ENCODE results near the gene CHMP1B. TPM values are rescaled to one million over a fixed set of nuclear protein-coding genes. Genes with fewer than 3 reads are reported as not detected.

The CHMP1B gene
- 10 to 100 TPM; 42.3 to 80.1 TPM for total RNA-seq

GRCh38 chr18:11851146-11851805 is at the start of gene CHMP1B:
Gene CHMP1B (plus strand): TSS chr18:11851413. CDS start chr18:11851512, 99 bp downstream.
- intact Hi-C loops (cut with DNase I) = loop anchor here (10.0 kb wide), 1 partner anchor 54 kb away; the partner anchor contains the start of gene MPPE1
- Histone ChIP-seq H3K9ac (ENCODE audit: low read depth in 2 of 2, low read length in 2 of 2) (peak within 1 kb of the TSS; percentile 92 to 100), H3K27ac (peak within 1 kb of the TSS; percentile 84), H3K4me3 (peak within 1 kb of the TSS; percentile 77), H3K36me3 (no peaks in the 10 kb centered on the region), H3K27me3 (no peaks in the 10 kb centered on the region), H3K9me3 (no peaks in the 10 kb centered on the region), H3K4me1 (peaks cover 13% of the 10 kb centered on the region)
- DNase-seq = peak; percentile 99
- TF ChIP-seq CTCF (IDR thresholded peaks at IDR 0.05) = no peak

GRCh38 chr18:11801573-11801972 is 49.6 kb upstream of the CHMP1B start:
- no peaks in the 10 kb centered on the region for H3K4me1 ChIP-seq
- no peaks in the 10 kb centered on the region for H3K9me3 ChIP-seq
- DNase-seq = no peak
- H3K9ac ChIP-seq (ENCODE audit: low read depth in 2 of 2, low read length in 2 of 2) = no peak overlapping the region
- H3K4me3 ChIP-seq = no peak overlapping the region
- H3K36me3 ChIP-seq = no peaks in the 10 kb centered on the region
- intact Hi-C loops (cut with DNase I) = no loop called here
- no peak overlapping the region for H3K27ac ChIP-seq
- H3K27me3 ChIP-seq = no peaks in the 10 kb centered on the region
- TF ChIP-seq CTCF (IDR thresholded peaks at IDR 0.05) = no peak

GRCh38 chr18:11802158-11802557 is 49.1 kb upstream of the CHMP1B start:
- intact Hi-C loops (cut with DNase I) = no loop called here
- Histone ChIP-seq H3K9me3 (no peaks in the 10 kb centered on the region), H3K4me3 (no peak overlapping the region), H3K9ac (ENCODE audit: low read depth in 2 of 2, low read length in 2 of 2) (no peak overlapping the region), H3K4me1 (no peaks in the 10 kb centered on the region), H3K27me3 (no peaks in the 10 kb centered on the region), H3K36me3 (no peaks in the 10 kb centered on the region), H3K27ac (no peak overlapping the region)
- DNase-seq = no peak
- TF ChIP-seq CTCF (IDR thresholded peaks at IDR 0.05) = no peak

GRCh38 chr18:11802586-11802985 is 48.6 kb upstream of the CHMP1B start:
- H3K36me3 ChIP-seq = no peaks in the 10 kb centered on the region
- DNase-seq = no peak
- no peak overlapping the region for H3K27ac ChIP-seq
- H3K9ac ChIP-seq (ENCODE audit: low read depth in 2 of 2, low read length in 2 of 2) = no peak overlapping the region
- no peaks in the 10 kb centered on the region for H3K9me3 ChIP-seq
- H3K4me1 ChIP-seq = no peaks in the 10 kb centered on the region
- H3K4me3 ChIP-seq = no peak overlapping the region
- no peaks in the 10 kb centered on the region for H3K27me3 ChIP-seq
- intact Hi-C loops (cut with DNase I) = no loop called here
- no peak for TF ChIP-seq CTCF (IDR thresholded peaks at IDR 0.05)

GRCh38 chr18:11807233-11807632 is 44.0 kb upstream of the CHMP1B start:
- intact Hi-C loops (cut with DNase I) = no loop called here
- no peaks in the 10 kb centered on the region for H3K4me1 ChIP-seq
- no peaks in the 10 kb centered on the region for H3K27me3 ChIP-seq
- no peak overlapping the region for H3K9ac ChIP-seq (ENCODE audit: low read depth in 2 of 2, low read length in 2 of 2)
- no peaks in the 10 kb centered on the region for H3K9me3 ChIP-seq
- H3K4me3 ChIP-seq = no peak overlapping the region
- no peaks in the 10 kb centered on the region for H3K36me3 ChIP-seq
- no peak overlapping the region for H3K27ac ChIP-seq
- TF ChIP-seq CTCF (IDR thresholded peaks at IDR 0.05) = no peak
- DNase-seq = no peak
